Lung (tissue), 12 donors: ENCODE measurements around the gene ENO4. TPM values are rescaled to one million over a fixed set of nuclear protein-coding genes. Genes with fewer than 3 reads are reported as not detected.

ENCODE experiments used
- ATAC-seq: fragments of 200-7000 bp; cut with Tn5 transposase; one replicate; pipeline ENCODE4 v1.9.1; 2020; ENCODE audit warnings: moderate number of reproducible peaks; ENCODE audit not compliant: insufficient read depth, low FRiP score
- DNase-seq, 3 donors: peaks; one replicate each; pipeline ENCODE4 v3.0.0-alpha.2; 2013 to 2017
- H3K27ac ChIP-seq, 2 donors: one replicate each; pipeline ENCODE4 v1.5.1; 2013; ENCODE audit warnings: mild to moderate bottlenecking in 2 of 2, moderate library complexity in 2 of 2, control low read depth in 1 of 2, inconsistent platforms in 1 of 2, low read depth in 1 of 2, low read length in 1 of 2
- H3K27me3 ChIP-seq, 3 donors: one replicate each; pipeline ENCODE4 v1.5.1; 2013; ENCODE audit warnings: low read length in 2 of 3; ENCODE audit not compliant: control insufficient read depth in 3 of 3, insufficient read depth in 3 of 3
- H3K36me3 ChIP-seq, 4 donors: one replicate each; pipeline ENCODE4 v1.5.1; 2013; ENCODE audit warnings: low read length in 4 of 4, mild to moderate bottlenecking in 1 of 4, moderate library complexity in 1 of 4; ENCODE audit not compliant: control insufficient read depth in 4 of 4, insufficient read depth in 4 of 4
- H3K4me1 ChIP-seq, 5 donors: one replicate each; pipeline ENCODE4 v1.5.1; 2013; ENCODE audit warnings: low read length in 5 of 5, mild to moderate bottlenecking in 2 of 5, moderate library complexity in 1 of 5; ENCODE audit not compliant: control insufficient read depth in 5 of 5, insufficient read depth in 5 of 5
- H3K4me3 ChIP-seq: one replicate; pipeline ENCODE4 v1.5.1; 2013; ENCODE audit warnings: mild to moderate bottlenecking, control low read depth, moderate library complexity
- H3K9ac ChIP-seq, 2 donors: one replicate each; pipeline ENCODE4 v1.5.1; 2013; ENCODE audit warnings: low read length in 2 of 2, control low read depth in 1 of 2; ENCODE audit not compliant: insufficient read depth in 1 of 2
- H3K9me3 ChIP-seq, 4 donors: one replicate each; pipeline ENCODE4 v1.5.1; 2013; ENCODE audit warnings: low read length in 3 of 4, mild to moderate bottlenecking in 1 of 4, moderate library complexity in 1 of 4; ENCODE audit not compliant: control insufficient read depth in 4 of 4, insufficient read depth in 3 of 4
- CTCF ChIP-seq: IDR thresholded peaks from 2 replicates; pipeline ENCODE4 v1.5.1; 2012; ENCODE audit warnings: mild to moderate bottlenecking; ENCODE audit errors: control extremely low read depth, extremely low read depth
- WGBS, 2 donors: extraction: QIAGEN DNeasy Blood & Tissue Kit; methylation state at CpG; one replicate each; pipeline ENCODE4 v1.1.7; 2013; 5-methylcytosine and 5-hydroxymethylcytosine counted together
- polyA plus RNA-seq, 2 donors: library from polyadenylated mRNA; stranded (reverse); fragments of 200-250 nt; gene quantifications; one replicate each; pipeline ENCODE4 v1.2.1, GENCODE V29; 2013
- total RNA-seq, 2 donors: library from RNA; depleted of rRNA in 1 of 2; stranded (reverse); fragments of >200 nt in 1 of 2; gene quantifications; one replicate each; pipeline ENCODE4 v1.2.1, GENCODE V29; 2014 to 2021
- donor health status: control.
- donor health status: control.
- donor health status: Bipolar disorder and iron deficiency.
- donor health status: healthy.
- donor health status: DM: yes; HTN: yes; CAD: no.

The ENO4 gene
- total and polyA plus RNA-seq, 4 donors, result 0.69 to 4.3 (median 2.0) TPM

- Histone ChIP-seq H3K4me3 (no peak overlapping the region), H3K4me1 (no peaks in the 10 kb centered on the region), H3K9ac (no peak overlapping the region), H3K27me3 (no peaks in the 10 kb centered on the region), H3K36me3 (no peaks in the 10 kb centered on the region), H3K9me3 (no peaks in the 10 kb centered on the region), H3K27ac (no peak overlapping the region)
- 80 to 83% methylated on average over 2 of the region's 2 CpGs for WGBS, 2 donors
- no peak for DNase-seq
- TF ChIP-seq CTCF, result no peak
- no peak for ATAC-seq
These were observed 33.3 kb downstream of the ENO4 start for GRCh38 chr10:116882639-116883038.

GRCh38 chr10:116886772-116887171, 37.5 kb downstream of the ENO4 start:
- Histone ChIP-seq H3K9me3 (no peaks in the 10 kb centered on the region), H3K4me3 (no peak overlapping the region), H3K4me1 (peaks cover 0 to 6% (median 0%) of the 10 kb centered on the region in 5 donors), H3K27ac (no peak overlapping the region), H3K9ac (no peak overlapping the region), H3K27me3 (no peaks in the 10 kb centered on the region), H3K36me3 (no peaks in the 10 kb centered on the region)
- 92 to 97% methylated on average over 4 of the region's 4 CpGs for WGBS, 2 donors
- DNase-seq (no peak), ATAC-seq (no peak)
- TF ChIP-seq CTCF, result no peak

GRCh38 chr10:116888380-116889055, 39.2 kb downstream of the ENO4 start:
- Histone ChIP-seq H3K36me3 (no peaks in the 10 kb centered on the region), H3K9me3 (no peaks in the 10 kb centered on the region), H3K4me3 (no peak overlapping the region), H3K27ac (peak overlapping the region in 1 of 2 donors; percentile 17), H3K4me1 (peaks cover 0 to 16% (median 4%) of the 10 kb centered on the region in 5 donors), H3K27me3 (no peaks in the 10 kb centered on the region), H3K9ac (no peak overlapping the region)
- 52 to 58% methylated on average over 7 of the region's 7 CpGs for WGBS, 2 donors
- no peak for TF ChIP-seq CTCF
- ATAC-seq (peak; percentile 83), DNase-seq (no peak)

- ATAC-seq (no peak), DNase-seq (no peak)
- no peak overlapping the region for H3K9ac ChIP-seq
- no peak overlapping the region for H3K27ac ChIP-seq
- 88 to 91% methylated on average over 3 of the region's 3 CpGs for WGBS, 2 donors
- H3K36me3 ChIP-seq, result no peaks in the 10 kb centered on the region
- no peaks in the 10 kb centered on the region for H3K27me3 ChIP-seq
- H3K4me3 ChIP-seq, result no peak overlapping the region
- no peaks in the 10 kb centered on the region for H3K9me3 ChIP-seq
- no peak for TF ChIP-seq CTCF
- H3K4me1 ChIP-seq, result peaks cover 0 to 20% (median 4%) of the 10 kb centered on the region in 5 donors
These were observed 39.8 kb downstream of the ENO4 start for GRCh38 chr10:116889066-116889465.
